LoVo (cell line): Measurements from ENCODE around the gene MUL1.

Experiments used
- DNase-seq: peaks from one replicate; pipeline ENCODE4 v3.0.0-alpha.2; 2016; ENCODE audit warnings: low spot score

The MUL1 gene

DNA sequence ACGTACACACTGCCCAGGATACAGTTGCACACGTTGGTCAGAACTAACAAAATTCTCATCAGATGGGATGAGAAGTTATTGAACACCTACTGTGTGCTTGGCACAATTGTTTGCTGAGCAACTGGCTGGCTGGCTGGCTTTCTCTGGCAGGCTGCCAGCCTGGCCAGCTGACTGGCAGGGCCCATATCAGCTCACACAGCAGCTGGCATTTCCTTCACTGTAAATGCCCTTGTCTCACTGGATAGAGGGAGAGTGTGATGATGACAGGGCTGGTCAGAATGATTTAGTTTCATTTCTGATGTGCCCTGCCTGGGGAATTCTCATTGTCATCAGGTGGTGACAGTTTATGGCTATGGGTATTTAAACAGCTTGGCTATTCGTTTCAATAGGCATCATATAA is 37.8 kb downstream of the MUL1 start:
- DNase-seq = no peak

DNA sequence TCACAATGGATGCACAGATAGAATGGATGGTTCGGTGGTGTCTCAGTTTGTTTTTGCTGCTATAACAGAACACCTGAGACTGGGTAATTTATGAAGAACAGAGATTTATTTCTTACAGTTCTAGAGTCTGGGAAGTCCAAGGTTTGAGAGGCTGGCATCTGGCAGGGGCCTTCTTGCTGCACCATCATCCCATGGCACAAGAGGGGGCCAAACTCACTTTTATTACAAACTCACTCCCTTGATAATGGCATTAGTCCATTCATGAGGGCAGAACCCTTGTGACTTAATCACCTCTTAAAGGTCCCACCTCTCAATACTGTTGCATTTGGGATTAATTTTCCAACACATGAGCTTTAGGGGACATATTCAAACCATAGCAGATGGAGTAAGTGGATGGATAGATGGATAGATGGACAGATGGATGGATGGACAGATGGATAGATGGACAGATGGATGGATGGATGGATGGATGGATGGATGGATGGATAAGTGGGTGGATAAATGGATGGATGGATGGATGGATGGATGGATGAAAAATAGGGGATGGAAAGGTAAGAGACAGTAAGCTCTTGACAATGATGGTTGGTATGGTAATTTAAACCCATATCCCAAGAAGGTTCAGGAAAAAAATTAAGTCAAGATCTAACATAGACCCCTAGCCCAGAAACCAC is 38.4 kb downstream of the MUL1 start:
- DNase-seq = no peak

DNA sequence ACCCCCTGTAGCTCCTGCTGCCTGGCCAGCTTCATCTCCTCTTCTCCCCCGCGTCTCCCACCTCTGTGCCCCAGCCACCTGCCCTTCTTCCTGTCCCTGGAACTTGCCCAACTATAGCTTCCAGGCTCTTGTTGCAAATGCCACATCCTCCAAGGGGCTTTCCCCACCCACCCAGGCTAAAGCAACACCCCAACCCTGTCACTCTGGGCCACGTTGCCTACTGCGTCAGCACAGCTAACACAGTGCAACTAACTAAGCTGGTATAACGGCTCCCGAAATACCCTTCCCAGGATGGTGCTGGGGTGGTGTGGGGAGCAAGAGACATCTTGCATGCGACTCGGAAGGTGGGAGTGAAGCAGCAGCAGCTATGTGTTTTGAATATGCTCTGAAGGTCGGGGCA is 41.7 kb downstream of the MUL1 start:
- no peak for DNase-seq

DNA sequence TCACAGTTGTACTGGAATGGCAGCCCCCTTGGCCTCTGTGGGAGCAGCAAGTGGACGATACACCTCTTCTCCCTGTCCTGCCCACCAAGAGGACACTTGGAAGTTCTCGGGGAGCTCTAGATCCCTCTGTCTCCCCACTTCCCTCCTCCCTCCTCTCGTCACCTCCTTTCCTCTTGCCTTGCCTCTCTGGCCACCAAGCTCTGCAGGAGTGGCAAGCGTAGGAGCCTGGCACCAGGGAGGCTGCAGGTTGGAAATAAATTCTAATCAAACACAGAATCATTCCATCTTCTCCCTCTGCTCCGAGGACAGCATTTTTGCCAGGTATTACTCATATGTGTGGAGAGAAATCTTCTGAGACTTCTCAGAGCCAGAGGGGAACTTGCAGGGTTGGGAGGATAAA is 42.8 kb downstream of the MUL1 start:
- DNase-seq = no peak

DNA sequence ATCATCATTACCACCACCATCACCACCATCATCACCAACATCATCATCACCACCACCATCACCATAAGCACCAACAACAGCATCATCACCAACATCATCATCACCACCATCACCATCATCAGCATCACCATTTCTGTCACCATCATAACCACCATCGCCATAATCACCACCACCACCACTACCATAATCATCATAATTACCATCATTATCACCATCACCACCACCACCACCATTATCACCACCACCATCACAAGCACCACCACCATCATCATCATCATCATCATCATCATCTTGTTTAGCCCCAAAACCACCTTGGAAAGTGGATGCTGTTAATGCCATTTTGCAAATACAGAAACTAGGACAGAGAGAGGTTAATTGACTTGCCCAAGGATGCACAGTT is 44.4 kb downstream of the MUL1 start:
- DNase-seq = no peak

DNA sequence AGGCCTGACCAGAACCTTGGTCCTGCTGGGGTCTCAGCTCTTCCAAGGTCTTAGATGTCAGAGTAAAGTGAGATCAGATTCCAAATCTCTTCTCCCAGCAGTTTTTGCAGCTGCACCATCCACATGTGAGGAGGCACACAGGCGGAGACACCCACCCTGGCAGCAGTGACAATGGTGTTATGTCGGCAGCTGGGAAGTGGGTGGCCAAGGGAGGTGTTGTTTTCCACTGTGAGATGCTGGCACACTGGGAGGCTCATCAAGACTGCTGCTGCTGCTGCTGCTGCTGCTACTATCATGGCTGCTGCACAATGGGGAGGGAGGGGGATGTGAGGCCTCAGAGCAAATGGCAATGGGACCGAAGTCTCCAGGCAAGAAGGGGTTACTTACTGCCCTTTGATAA is 45.6 kb downstream of the MUL1 start:
- DNase-seq = no peak

DNA sequence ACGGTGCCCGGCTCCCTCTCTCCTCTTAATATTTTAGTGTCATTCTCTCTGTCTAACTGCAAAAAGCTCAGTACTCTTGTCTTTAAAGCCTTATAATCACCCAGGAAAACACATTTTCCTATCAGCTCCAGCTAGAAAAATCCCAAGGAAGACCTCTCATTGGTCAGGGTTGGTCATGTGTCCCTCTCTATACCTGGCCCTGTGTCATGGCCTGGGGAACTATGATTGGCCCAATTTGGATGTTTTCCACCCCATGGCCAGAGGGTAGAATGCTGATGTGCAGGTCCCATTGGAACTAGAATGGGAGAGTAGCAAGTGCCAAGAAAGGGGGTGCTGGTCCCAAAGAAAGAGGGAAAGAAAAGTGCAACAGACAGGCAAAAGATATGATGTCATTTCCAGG is 49.2 kb downstream of the MUL1 start:
- no peak for DNase-seq

DNA sequence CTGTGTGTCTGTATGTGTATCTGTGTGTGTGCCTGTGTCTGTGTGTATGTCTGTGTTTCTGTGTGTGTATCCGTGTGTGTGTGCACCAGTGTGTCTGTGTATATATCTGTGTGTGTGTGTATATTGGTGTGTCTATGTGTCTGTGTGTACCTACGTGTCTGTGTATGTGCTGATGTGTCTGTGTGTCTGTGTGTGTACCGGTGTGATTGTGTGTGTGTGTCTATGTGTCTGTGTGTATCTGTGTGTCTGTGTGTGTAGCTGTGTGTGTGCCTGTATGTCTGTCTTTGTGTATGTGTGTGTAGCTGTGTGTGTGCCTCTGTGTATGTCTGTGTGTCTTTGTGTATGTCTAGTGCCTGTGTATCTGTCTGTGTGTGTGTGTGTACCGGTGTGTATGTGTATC is 53.9 kb downstream of the MUL1 start:
- DNase-seq = no peak

DNA sequence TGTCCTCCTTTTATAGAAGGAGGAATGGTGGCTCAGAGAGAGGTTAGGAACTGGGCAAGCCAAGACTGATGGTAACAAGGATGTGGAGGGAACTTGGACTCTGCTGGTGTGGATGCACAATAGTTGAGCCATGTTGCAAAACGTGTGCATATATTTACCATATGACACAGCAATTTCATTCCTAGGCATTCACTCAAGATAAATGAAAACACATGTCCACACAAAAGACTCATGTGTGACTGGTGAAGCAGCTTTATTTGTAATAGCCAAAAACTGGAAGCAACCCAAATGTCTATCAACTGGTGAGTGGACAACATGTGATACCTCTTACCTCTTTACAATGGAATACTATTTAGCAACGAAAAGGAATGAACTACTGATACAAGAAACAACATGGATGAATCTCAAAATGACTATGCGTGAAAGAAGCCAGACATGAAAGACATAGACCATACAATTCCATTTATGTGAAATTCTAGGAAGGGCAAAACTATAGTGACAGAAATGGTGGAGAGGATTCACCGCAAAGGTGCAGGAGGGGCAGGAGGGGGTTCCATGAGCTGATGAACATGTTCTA is 58.1 kb downstream of the MUL1 start:
- DNase-seq = no peak
